Liver (tissue), 3 donors: ENCODE data around the gene FLAD1.

Experiments
- FOXA2 ChIP-seq: IDR thresholded peaks from 2 replicates; pipeline ENCODE4 v1.6.1; 2016; ENCODE audit warnings: antibody characterized with exemption
- GABPA ChIP-seq, 2 donors: IDR thresholded peaks in 1 of 2; conservative IDR thresholded peaks in 1 of 2; 2 replicates each; pipeline ENCODE4 v1.6.1; 2016; ENCODE audit warnings: antibody characterized with exemption in 2 of 2, mild to moderate bottlenecking in 1 of 2, moderate library complexity in 1 of 2
- RAD21 ChIP-seq, 2 donors: IDR thresholded peaks; 2 replicates each; pipeline ENCODE4 v1.6.1; 2016; ENCODE audit warnings: antibody characterized with exemption in 2 of 2, mild to moderate bottlenecking in 2 of 2
- SP1 ChIP-seq: IDR thresholded peaks from 2 replicates; pipeline ENCODE4 v1.6.1; 2018; ENCODE audit warnings: antibody characterized with exemption, mild to moderate bottlenecking
- TAF1 ChIP-seq: conservative IDR thresholded peaks from 2 replicates; pipeline ENCODE4 v1.6.1; 2016; ENCODE audit warnings: antibody characterized with exemption, mild to moderate bottlenecking
- YY1 ChIP-seq: IDR thresholded peaks from 2 replicates; pipeline ENCODE4 v1.6.1; 2016; ENCODE audit warnings: antibody characterized with exemption, mild to moderate bottlenecking
- ZBTB33 ChIP-seq: IDR thresholded peaks from 2 replicates; pipeline ENCODE4 v1.6.1; 2016; ENCODE audit warnings: antibody characterized with exemption
- TF ChIP-seq, protein P1 (sequence below): fragments of 150-350 bp; IDR thresholded peaks from 2 replicates; pipeline ENCODE4 v1.5.1; 2017; ENCODE audit warnings: improper control_type of control experiment, low read depth, low read length; ENCODE audit not compliant: missing input control
- TF ChIP-seq, protein P2 (sequence below): IDR thresholded peaks from 2 replicates; pipeline ENCODE4 v1.6.1; 2016; ENCODE audit warnings: antibody characterized with exemption, mild to moderate bottlenecking
- donor health status: healthy.
- donor health status: healthy.

GRCh38 chr1:155011004-155011416, 27.9 kb downstream of the FLAD1 start:
- no peak for TF ChIP-seq GABPA (IDR thresholded peaks at IDR 0.05 in 1 of 2, conservative IDR thresholded peaks at IDR 0.05 in 1 of 2)
- TF ChIP-seq, protein P1, sequence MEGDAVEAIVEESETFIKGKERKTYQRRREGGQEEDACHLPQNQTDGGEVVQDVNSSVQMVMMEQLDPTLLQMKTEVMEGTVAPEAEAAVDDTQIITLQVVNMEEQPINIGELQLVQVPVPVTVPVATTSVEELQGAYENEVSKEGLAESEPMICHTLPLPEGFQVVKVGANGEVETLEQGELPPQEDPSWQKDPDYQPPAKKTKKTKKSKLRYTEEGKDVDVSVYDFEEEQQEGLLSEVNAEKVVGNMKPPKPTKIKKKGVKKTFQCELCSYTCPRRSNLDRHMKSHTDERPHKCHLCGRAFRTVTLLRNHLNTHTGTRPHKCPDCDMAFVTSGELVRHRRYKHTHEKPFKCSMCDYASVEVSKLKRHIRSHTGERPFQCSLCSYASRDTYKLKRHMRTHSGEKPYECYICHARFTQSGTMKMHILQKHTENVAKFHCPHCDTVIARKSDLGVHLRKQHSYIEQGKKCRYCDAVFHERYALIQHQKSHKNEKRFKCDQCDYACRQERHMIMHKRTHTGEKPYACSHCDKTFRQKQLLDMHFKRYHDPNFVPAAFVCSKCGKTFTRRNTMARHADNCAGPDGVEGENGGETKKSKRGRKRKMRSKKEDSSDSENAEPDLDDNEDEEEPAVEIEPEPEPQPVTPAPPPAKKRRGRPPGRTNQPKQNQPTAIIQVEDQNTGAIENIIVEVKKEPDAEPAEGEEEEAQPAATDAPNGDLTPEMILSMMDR, result no peak
- no peak for TF ChIP-seq FOXA2
- no peak for TF ChIP-seq ZBTB33
- TF ChIP-seq, protein P2, sequence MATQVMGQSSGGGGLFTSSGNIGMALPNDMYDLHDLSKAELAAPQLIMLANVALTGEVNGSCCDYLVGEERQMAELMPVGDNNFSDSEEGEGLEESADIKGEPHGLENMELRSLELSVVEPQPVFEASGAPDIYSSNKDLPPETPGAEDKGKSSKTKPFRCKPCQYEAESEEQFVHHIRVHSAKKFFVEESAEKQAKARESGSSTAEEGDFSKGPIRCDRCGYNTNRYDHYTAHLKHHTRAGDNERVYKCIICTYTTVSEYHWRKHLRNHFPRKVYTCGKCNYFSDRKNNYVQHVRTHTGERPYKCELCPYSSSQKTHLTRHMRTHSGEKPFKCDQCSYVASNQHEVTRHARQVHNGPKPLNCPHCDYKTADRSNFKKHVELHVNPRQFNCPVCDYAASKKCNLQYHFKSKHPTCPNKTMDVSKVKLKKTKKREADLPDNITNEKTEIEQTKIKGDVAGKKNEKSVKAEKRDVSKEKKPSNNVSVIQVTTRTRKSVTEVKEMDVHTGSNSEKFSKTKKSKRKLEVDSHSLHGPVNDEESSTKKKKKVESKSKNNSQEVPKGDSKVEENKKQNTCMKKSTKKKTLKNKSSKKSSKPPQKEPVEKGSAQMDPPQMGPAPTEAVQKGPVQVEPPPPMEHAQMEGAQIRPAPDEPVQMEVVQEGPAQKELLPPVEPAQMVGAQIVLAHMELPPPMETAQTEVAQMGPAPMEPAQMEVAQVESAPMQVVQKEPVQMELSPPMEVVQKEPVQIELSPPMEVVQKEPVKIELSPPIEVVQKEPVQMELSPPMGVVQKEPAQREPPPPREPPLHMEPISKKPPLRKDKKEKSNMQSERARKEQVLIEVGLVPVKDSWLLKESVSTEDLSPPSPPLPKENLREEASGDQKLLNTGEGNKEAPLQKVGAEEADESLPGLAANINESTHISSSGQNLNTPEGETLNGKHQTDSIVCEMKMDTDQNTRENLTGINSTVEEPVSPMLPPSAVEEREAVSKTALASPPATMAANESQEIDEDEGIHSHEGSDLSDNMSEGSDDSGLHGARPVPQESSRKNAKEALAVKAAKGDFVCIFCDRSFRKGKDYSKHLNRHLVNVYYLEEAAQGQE, result no peak
- TF ChIP-seq SP1, result no peak
- no peak for TF ChIP-seq YY1
- no peak for TF ChIP-seq TAF1
- no peak for TF ChIP-seq RAD21 (IDR thresholded peaks at IDR 0.05)
